Stimulated activated CD8-positive, alpha-beta memory T cell treated with anti-CD3 and anti-CD28 coated beads, Interleukin-12 subunit alpha, Interleukin-12 subunit beta, amount 100 ng/mL, for 1 hour (primary cell): ENCODE measurements around the gene RCL1.

ENCODE experiments used
- DNase-seq: peaks from one replicate; pipeline ENCODE4 v3.0.0-alpha.2; 2020; ENCODE audit warnings: low read depth

RCL1 gene

DNA sequence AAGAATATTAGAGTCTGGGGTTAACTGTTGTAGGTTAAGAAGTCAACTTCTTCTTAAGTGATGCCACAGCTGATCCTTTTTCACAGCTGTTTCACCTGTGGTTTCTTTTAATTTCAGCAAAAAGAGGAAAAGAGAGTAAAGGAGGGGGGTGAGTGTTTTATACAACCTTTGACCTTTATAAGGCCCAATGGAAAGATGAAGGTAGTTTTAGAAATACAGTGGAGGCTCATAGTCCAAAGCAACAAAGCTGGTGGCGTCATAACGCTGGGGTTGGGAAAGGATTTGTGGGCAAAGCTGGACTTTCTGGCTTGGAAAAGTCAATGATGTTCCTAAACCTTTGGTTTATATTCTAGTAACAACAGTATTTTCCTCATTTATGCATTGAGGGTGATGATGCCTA lies 49.5 kb downstream of the RCL1 start:
- no peak for DNase-seq

DNA sequence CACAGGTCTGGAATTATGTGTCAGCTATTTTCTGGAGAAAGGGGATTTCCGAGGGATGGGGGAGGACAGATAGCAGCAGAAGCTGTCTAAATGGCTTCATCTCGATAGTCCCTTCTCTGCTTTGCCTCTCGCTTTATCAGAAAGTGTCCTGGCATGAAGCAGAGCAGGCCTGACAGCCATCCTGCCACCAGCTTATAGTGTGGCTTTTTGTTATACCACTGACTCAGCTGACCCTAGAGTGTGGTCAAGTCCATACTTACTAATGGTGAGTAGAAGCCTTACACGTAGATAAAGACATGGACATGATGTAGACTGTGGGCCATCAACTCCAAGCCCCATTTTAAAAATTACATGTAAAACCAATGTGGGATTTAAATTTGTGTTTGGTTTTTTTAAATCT lies 50.0 kb downstream of the RCL1 start:
- no peak for DNase-seq

DNA sequence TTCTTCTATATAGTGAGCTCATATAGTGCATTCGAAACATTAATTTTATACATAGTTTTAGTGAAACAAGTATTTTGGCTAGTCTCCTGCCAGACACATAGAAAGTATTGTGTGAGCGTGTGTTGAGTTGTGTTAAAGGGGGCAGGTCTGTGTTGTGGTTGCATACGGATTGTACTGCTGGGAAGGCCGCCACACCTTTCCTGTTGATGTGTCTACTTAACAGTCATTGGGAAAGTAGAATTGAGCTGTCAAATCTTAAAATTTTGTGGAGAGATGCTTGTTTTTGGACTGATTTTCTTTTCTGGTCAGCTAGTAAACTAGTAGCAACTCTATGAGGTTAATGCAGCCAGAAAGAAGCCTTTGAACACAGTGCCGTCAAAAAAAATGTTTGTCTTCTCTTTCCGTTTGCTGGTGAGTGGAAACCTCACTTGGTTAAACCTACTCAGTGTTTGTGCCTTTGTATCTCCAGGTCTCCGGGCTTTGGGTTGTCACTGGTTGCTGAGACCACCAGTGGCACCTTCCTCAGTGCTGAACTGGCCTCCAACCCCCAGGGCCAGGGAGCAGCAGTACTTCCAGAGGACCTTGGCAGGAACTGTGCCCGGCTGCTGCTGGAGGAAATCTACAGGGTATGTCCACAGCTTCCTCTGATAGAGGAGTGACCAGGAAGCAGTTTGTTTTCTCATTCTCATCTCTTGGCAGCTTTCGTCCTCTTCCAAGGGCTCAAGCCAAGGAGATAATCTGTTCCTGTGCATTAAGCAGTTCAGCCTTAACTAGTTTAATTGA lies 51.5 kb downstream of the RCL1 start:
- no peak for DNase-seq

DNA sequence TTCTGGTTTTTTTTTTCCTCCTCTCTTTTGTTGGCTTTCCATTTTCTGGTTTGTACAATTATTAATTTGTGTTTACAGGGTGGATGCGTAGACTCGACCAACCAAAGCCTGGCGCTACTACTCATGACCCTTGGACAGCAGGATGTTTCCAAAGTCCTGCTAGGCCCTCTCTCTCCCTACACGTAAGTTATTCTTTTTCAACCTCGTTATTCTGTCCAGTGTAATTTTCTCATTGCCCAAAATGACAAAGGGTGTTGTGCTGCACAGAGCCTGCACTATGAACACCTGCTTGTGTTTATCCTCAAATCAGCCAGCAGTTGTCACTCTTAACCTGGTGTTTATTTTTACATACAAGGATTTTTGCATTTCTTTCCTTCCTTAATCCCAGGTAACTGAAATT lies 56.6 kb downstream of the RCL1 start:
- DNase-seq = no peak

- no peak for DNase-seq
These were observed 58.0 kb downstream of the RCL1 start for GRCh38 chr9:4850603-4851310.

- no peak for DNase-seq
These were observed 59.7 kb downstream of the RCL1 start for GRCh38 chr9:4852419-4852818.

DNA sequence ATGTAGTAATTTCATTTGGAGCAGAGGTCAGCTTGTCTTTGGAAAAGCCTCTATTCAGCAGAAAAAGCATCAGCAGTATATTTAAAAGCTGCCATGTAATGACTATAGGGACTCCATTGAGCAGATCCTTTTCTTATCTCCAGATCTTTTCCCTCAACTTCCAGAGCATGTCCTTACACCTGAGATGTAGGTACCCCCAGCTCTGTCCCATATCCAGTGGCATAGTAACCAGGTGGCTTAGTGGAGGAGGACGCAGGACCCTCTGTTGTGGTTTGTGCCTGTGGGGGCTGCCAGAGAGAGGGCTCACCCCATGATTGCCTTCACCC lies 61.5 kb downstream of the RCL1 start:
- no peak for DNase-seq

- no peak for DNase-seq
These were observed 63.1 kb downstream of the RCL1 start for GRCh38 chr9:4855841-4856240.

GRCh38 chr9:4857163-4857810 lies 64.5 kb downstream of the RCL1 start:
- DNase-seq = no peak

GRCh38 chr9:4859035-4859434 lies 66.3 kb downstream of the RCL1 start:
- no peak for DNase-seq

DNA sequence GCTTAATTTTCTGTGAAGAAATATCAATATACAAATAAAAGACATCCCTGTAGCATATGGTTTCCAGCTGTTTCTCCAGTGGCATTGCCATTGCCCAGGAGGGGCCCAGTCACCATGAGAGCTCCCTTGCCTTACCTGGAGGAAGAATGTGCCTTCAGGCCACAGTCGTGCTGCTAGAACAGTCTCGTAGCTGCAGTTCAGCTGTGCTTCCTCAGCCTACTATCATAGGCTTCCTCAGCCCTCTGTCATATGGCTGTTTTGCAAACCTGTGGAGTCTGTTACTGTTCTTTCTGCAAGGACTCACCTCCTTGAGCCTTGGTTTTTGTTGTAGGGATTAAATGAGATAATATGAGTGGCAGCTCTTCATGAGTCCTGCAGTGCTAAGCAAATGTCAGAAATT lies 67.6 kb downstream of the RCL1 start:
- DNase-seq = no peak

- no peak for DNase-seq
These were observed 68.4 kb downstream of the RCL1 start for GRCh38 chr9:4861145-4861544.

DNA sequence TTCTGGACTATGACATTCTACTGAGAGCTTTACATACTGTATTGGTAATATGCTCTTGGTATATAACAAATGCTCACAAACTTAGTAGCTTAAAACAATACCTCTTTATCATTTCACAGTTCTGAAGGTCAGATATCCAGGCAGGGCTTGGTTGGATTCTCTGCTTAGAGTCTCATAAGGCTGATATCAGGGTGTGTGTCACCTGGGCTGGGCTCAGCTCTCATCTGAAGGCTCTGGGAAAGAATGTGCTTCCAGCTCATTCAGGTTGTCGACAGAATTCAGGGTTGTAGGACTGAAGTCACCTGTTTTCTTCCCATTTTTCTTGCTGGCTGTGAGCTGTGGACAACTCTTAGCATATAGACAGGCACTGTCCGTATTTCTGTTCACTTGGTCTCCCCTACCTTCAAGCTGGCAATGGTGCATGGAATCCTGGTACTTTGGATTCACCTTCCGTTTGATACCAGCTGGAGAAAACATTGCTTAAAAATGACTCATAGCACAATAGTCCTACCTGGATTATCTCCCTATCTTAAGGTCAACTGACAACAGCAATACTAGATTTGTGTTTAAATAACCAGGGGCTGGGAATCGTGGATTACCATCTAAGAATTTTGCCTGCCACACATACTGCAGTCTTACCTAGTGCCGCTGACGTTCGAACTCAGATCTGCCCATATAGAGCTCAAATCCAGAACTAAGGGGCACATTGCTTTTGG lies 69.2 kb downstream of the RCL1 start:
- DNase-seq = no peak

GRCh38 chr9:4862506-4863250 lies 69.9 kb downstream of the RCL1 start:
- DNase-seq = no peak

GRCh38 chr9:4864234-4864661 lies 71.5 kb downstream of the RCL1 start:
- no peak for DNase-seq

GRCh38 chr9:4864698-4865097 lies 72.0 kb downstream of the RCL1 start:
- no peak for DNase-seq

DNA sequence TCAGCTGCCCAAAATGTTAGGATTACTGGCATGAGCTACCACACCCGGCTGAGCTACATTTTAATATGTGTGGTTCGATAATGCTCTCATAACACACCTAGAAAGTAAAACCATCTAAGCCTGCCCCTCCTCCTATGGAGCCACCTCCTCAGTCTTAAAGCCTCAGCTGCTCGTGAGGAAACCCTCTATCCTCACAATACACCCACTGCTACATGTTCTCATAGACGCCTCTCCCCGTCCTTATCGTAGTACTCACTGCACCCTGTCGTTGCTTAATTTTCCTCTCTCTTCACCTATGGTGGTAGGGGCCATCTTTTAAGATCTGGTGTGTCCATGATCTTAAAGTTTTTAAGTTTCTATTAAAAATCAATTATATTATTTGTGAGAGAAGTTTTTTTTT lies 72.9 kb downstream of the RCL1 start:
- no peak for DNase-seq

GRCh38 chr9:4866239-4866969 lies 73.7 kb downstream of the RCL1 start:
- no peak for DNase-seq

- DNase-seq = no peak
These were observed 80.3 kb downstream of the RCL1 start for GRCh38 chr9:4873066-4873465.

DNA sequence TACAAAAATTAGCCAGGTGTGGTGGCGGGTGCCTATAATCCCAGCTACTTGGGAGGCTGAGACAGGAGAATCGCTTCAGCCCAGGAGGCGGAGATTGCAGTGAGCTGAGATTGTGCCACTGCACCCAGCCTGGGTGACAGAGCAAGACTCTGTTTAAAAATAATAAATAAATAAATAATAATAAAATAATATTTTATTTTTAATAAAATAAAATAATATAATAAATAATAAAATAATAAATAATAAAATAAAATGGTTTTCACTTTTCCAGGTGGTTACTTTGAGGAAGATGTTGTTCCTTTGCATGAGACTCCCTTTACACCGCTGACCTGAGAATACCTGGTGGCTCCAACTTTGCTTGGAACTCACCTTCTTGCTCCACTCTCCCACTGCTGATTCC lies 82.8 kb downstream of the RCL1 start:
- DNase-seq = no peak

- no peak for DNase-seq
These were observed 86.4 kb downstream of the RCL1 start for GRCh38 chr9:4879115-4879558.
